Smooth muscle cell (in vitro differentiated cells): ENCODE measurements around the gene FTCDNL1. TPM values are rescaled to one million over a fixed set of nuclear protein-coding genes. Genes with fewer than 3 reads are reported as not detected.

Experiments
- polyA plus RNA-seq: library from polyadenylated mRNA; unstranded; fragments of >200 nt; fragmentation: Nextera tagmentation; extraction: Ambion mirVana; gene quantifications from 2 replicates; pipeline ENCODE4 v1.2.1, GENCODE V29; 2016
- small RNA-seq: library from RNA; depleted of rRNA; stranded (forward); fragments of <200 nt; gene quantifications from one replicate; pipeline ENCODE3, GENCODE V24; 2014
- total RNA-seq: library from RNA; depleted of rRNA; stranded (reverse); fragments of >200 nt; gene quantifications from 2 replicates; pipeline ENCODE4 v1.2.3, GENCODE V29; 2014

Gene FTCDNL1
- total and polyA plus RNA-seq, 2 experiments from 2014 or later = 0.66 TPM; not detected in 1

Small RNA genes lying within 50 kb of the gene (small RNA-seq; reads per million reads assigned to genes)
- gene AC108032.1 = not detected
- gene RN7SL717P = not detected

Other genes with a start within 250 kb of the FTCDNL1 start
- 10.1 and 11.3 TPM in 2 replicates for gene C2orf69, start 60.1 kb upstream of the FTCDNL1 start, total RNA-seq
- 4.7 and 7.7 TPM in 2 replicates for gene C2orf69, start 60.1 kb upstream of the FTCDNL1 start, polyA plus RNA-seq
- 7.9 and 14.6 TPM in 2 replicates for gene TYW5, start 104.3 kb upstream of the FTCDNL1 start, total RNA-seq
- 6.6 and 9.9 TPM in 2 replicates for gene TYW5, start 104.3 kb upstream of the FTCDNL1 start, polyA plus RNA-seq
- 32.2 and 133 TPM in 2 replicates for gene MAIP1, start 104.4 kb upstream of the FTCDNL1 start, total RNA-seq
- gene MAIP1, start 104.4 kb upstream of the FTCDNL1 start, polyA plus RNA-seq = 15.0 and 24.2 TPM in 2 replicates